ENCODE data around the gene C11orf52.

GRCh38 chr11:111910676-111911562 lies 7.8 kb upstream of the C11orf52 start:
- TF ChIP-seq CTCF (IDR thresholded peaks at IDR 0.05) (peak in 1 of 5 experiments; percentile 14), POLR2A (IDR thresholded peaks at IDR 0.05) (peak; percentile 16 to 71), EP300 (IDR thresholded peaks at IDR 0.05) (peak; percentile 74 to 95)

Data from tibial nerve (tissue), 4 donors.